AG04449 (cell line): ENCODE measurements around the gene NSFL1C.
A peak's percentile ranks its signal among the peaks of the same experiment; 100 is the strongest.

Source experiments
- CTCF ChIA-PET: fragments of 350-600 bp; formaldehyde crosslinking; extraction: SDS; loops from one replicate; lab custom pipeline; 2021; ENCODE audit warnings: antibody characterized with exemption; lab: Yijun Ruan, JAX
- POLR2A ChIA-PET: fragments of 400-600, 350-600 bp; formaldehyde crosslinking; extraction: SDS; loops from one replicate; lab custom pipeline; 2020; ENCODE audit warnings: antibody characterized with exemption, inconsistent platforms; lab: Yijun Ruan, JAX
- DNase-seq: peaks from one replicate; pipeline ENCODE4 v3.0.0-alpha.2; 2010; ENCODE audit warnings: low read depth, low spot score
- H3K4me3 ChIP-seq: 2 replicates; pipeline ENCODE4 v1.5.1; 2011; ENCODE audit warnings: low read depth, mild to moderate bottlenecking, control low read depth, low read length
- CTCF ChIP-seq: IDR thresholded peaks from one replicate; pipeline ENCODE4 v1.5.1; 2011; ENCODE audit warnings: mild to moderate bottlenecking, moderate library complexity, low read length, control low read depth, inconsistent platforms; ENCODE audit not compliant: insufficient read depth; ENCODE audit errors: missing control alignments

Gene NSFL1C

GRCh38 chr20:1466211-1467081, at the start of gene NSFL1C:
Gene NSFL1C (minus strand): TSS chr20:1466849. CDS start chr20:1466824, 25 bp downstream.
- ChIA-PET CTCF (interaction anchor here (0.6 to 5.4 kb wide), 38 partner anchors 10 to 706 kb away, joined by 3 to 120 read pairs (median 4); partner anchors contain the start of gene PSMF1), POLR2A (interaction anchor here (1.1 kb wide), 1 partner anchor 11 kb away, joined by 3 read pairs; no protein-coding TSS in a partner anchor)
- no peak for DNase-seq
- TF ChIP-seq CTCF, result peak; percentile 94
- peak within 1 kb of the TSS; percentile 90 for H3K4me3 ChIP-seq

GRCh38 chr20:1513801-1514200, 47.2 kb upstream of the NSFL1C start:
- no peak for TF ChIP-seq CTCF
- DNase-seq, result no peak
- POLR2A ChIA-PET, result no interaction called here
- no peak overlapping the region for H3K4me3 ChIP-seq
- CTCF ChIA-PET, result interaction anchor here (3.2 kb wide), 1 partner anchor 11 kb away, joined by 13 read pairs; no protein-coding TSS in a partner anchor

GRCh38 chr20:1509237-1509636, 42.6 kb upstream of the NSFL1C start:
- DNase-seq, result no peak
- ChIA-PET POLR2A (no interaction called here), CTCF (interaction anchor here (0.7 to 8.6 kb wide), 7 partner anchors 13 to 293 kb away, joined by 3 to 78 read pairs (median 9); no protein-coding TSS in a partner anchor)

GRCh38 chr20:1508574-1508973, 41.9 kb upstream of the NSFL1C start:
- no peak for TF ChIP-seq CTCF
- POLR2A ChIA-PET, result no interaction called here
- H3K4me3 ChIP-seq, result no peak overlapping the region
- no peak for DNase-seq
- CTCF ChIA-PET, result interaction anchor here (0.7 to 8.6 kb wide), 8 partner anchors 12 to 294 kb away, joined by 3 to 78 read pairs (median 6); no protein-coding TSS in a partner anchor

More at GRCh38 chr20:1509237-1509636, 42.6 kb upstream of the NSFL1C start:
- peak; percentile 34 for TF ChIP-seq CTCF
- H3K4me3 ChIP-seq, result no peak overlapping the region

GRCh38 chr20:1507276-1507675, 40.6 kb upstream of the NSFL1C start:
- CTCF ChIA-PET, result interaction anchor here (1.1 to 8.6 kb wide), 6 partner anchors 10 to 269 kb away, joined by 3 to 78 read pairs (median 4); no protein-coding TSS in a partner anchor
- POLR2A ChIA-PET, result no interaction called here
- no peak overlapping the region for H3K4me3 ChIP-seq
- no peak for TF ChIP-seq CTCF
- DNase-seq, result no peak

- no peak for DNase-seq
- no peak for TF ChIP-seq CTCF
- no peak overlapping the region for H3K4me3 ChIP-seq
- ChIA-PET POLR2A (no interaction called here), CTCF (interaction anchor here (1.2 to 8.6 kb wide), 4 partner anchors 8 to 68 kb away, joined by 3 to 78 read pairs (median 4); no protein-coding TSS in a partner anchor)
These were observed 39.2 kb upstream of the NSFL1C start for GRCh38 chr20:1505871-1506270.
